NT2/D1 (cell line): ENCODE data around the gene GPD1.

Experiments
- DNase-seq: peaks from one replicate; pipeline ENCODE4 v3.0.0-alpha.2; 2011; ENCODE audit warnings: low read depth, low spot score
- H3K27me3 ChIP-seq: 2 replicates; pipeline ENCODE4 v1.6.0; 2011; ENCODE audit warnings: mild to moderate bottlenecking; ENCODE audit not compliant: insufficient read length, insufficient read depth
- H3K36me3 ChIP-seq: 2 replicates; pipeline ENCODE4 v1.6.1; 2011; ENCODE audit warnings: mild to moderate bottlenecking, low read length, mixed read lengths; ENCODE audit not compliant: insufficient read depth, insufficient read length
- H3K4me1 ChIP-seq: 2 replicates; pipeline ENCODE4 v1.5.1; 2011; ENCODE audit not compliant: insufficient read depth, insufficient read length
- H3K4me3 ChIP-seq: 2 replicates; pipeline ENCODE4 v1.5.1; 2011; ENCODE audit warnings: low read depth; ENCODE audit not compliant: insufficient read length
- H3K9ac ChIP-seq: 2 replicates; pipeline ENCODE4 v1.6.0; 2011; ENCODE audit warnings: low read depth; ENCODE audit not compliant: insufficient read length
- H3K9me3 ChIP-seq: 2 replicates; pipeline ENCODE4 v1.5.1; 2011; ENCODE audit warnings: mild to moderate bottlenecking, low read length; ENCODE audit not compliant: insufficient read depth
- SUZ12 ChIP-seq: IDR thresholded peaks from 2 replicates; pipeline ENCODE4 v1.6.1; 2011; ENCODE audit not compliant: insufficient read length, insufficient read depth; ENCODE audit errors: extremely low read depth
- YY1 ChIP-seq: IDR thresholded peaks from 2 replicates; pipeline ENCODE4 v1.6.1; 2011; ENCODE audit not compliant: insufficient read length, insufficient read depth
- ZNF274 ChIP-seq: IDR thresholded peaks from 2 replicates; pipeline ENCODE4 v1.6.1; 2011; ENCODE audit warnings: mild to moderate bottlenecking, low read depth, low read length

Gene GPD1

GRCh38 chr12:50088577-50089335, 15.1 kb upstream of the GPD1 start:
- H3K36me3 ChIP-seq: peaks cover 77% of the 10 kb centered on the region
- no peaks in the 10 kb centered on the region for H3K9me3 ChIP-seq
- no peaks in the 10 kb centered on the region for H3K4me1 ChIP-seq
- no peak overlapping the region for H3K4me3 ChIP-seq
- no peak overlapping the region for H3K9ac ChIP-seq
- no peaks in the 10 kb centered on the region for H3K27me3 ChIP-seq
- no peak for DNase-seq
- TF ChIP-seq ZNF274: no peak
- TF ChIP-seq YY1: no peak
- TF ChIP-seq SUZ12: no peak

DNA sequence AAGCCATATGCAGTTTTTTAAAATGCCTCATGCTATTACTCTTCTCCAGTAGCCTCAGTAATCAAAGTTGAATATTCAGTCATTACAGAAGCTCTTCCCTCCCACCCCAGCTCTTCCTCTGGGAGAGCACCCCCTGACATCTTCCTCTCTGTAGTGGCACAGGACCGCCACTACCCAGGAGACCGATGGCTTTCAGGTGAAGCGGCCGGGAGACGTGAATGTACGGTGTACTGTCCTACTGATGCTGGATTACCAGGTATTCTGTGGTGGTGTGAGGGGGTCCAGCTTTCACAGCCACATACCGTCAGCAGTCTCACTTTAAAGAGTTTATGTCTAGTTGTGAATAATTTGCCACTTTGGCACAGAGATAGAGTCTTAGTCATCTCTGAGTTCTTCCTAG, 14.1 kb upstream of the GPD1 start:
- H3K4me3 ChIP-seq: no peak overlapping the region
- H3K9ac ChIP-seq: no peak overlapping the region
- H3K27me3 ChIP-seq: no peaks in the 10 kb centered on the region
- H3K4me1 ChIP-seq: no peaks in the 10 kb centered on the region
- no peak for DNase-seq
- H3K36me3 ChIP-seq: peaks cover 87% of the 10 kb centered on the region
- H3K9me3 ChIP-seq: no peaks in the 10 kb centered on the region
- TF ChIP-seq YY1 (no peak), SUZ12 (no peak), ZNF274 (no peak)

- TF ChIP-seq ZNF274: no peak
- TF ChIP-seq SUZ12: no peak
- no peak for TF ChIP-seq YY1
- no peak for DNase-seq
- peaks cover 92% of the 10 kb centered on the region for H3K36me3 ChIP-seq
- H3K9me3 ChIP-seq: no peaks in the 10 kb centered on the region
- no peaks in the 10 kb centered on the region for H3K27me3 ChIP-seq
- no peak overlapping the region for H3K4me3 ChIP-seq
- H3K9ac ChIP-seq: no peak overlapping the region
- no peaks in the 10 kb centered on the region for H3K4me1 ChIP-seq
These were observed 13.4 kb upstream of the GPD1 start for GRCh38 chr12:50090391-50090790.

GRCh38 chr12:50097952-50098351, 5.9 kb upstream of the GPD1 start:
- Histone ChIP-seq H3K9me3 (no peaks in the 10 kb centered on the region), H3K4me1 (peaks cover 9% of the 10 kb centered on the region), H3K4me3 (no peak overlapping the region), H3K9ac (no peak overlapping the region), H3K36me3 (peaks cover 89% of the 10 kb centered on the region), H3K27me3 (no peaks in the 10 kb centered on the region)
- no peak for TF ChIP-seq SUZ12
- TF ChIP-seq ZNF274: no peak
- TF ChIP-seq YY1: no peak
- DNase-seq: no peak

DNA sequence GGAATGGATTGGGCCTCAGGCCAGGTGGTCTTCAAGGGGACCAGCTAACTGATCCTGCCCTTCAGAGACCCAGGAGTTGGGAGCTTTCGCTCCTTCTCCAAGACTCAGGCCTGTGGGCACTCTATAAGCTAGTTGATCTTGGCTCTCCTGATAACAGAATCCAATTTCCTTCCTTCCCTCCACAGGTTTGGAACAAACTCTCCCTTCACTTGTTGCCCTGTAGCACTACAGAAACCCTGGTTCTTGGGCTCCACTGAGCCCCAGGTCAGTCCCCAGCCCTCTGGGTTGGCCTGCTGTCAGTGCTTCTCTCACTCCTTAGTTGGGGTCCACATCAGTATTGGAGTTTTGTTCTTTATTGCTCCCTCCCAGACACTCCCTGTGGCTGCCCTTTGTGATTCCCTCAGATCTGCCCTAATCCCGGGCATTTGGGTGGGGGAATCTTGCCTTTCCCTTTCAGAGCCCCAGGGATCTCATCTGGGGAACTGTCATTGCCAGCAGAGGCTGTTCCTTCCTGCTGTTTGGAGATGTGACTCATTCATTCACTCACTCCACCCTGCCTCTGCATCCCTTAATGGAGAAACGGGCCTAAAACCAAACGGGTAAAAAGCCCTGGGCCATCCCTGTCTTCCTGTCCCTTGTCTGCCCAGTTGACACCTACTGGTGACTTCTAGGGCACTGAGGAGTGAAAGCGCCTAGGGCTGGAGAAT, 4.4 kb upstream of the GPD1 start:
- no peak for DNase-seq
- Histone ChIP-seq H3K36me3 (peaks cover 74% of the 10 kb centered on the region), H3K9ac (no peak overlapping the region)

GRCh38 chr12:50100561-50100960, 3.2 kb upstream of the GPD1 start:
- Histone ChIP-seq H3K9me3 (no peaks in the 10 kb centered on the region), H3K27me3 (no peaks in the 10 kb centered on the region), H3K4me3 (no peak overlapping the region), H3K4me1 (peaks cover 11% of the 10 kb centered on the region), H3K36me3 (peaks cover 65% of the 10 kb centered on the region), H3K9ac (no peak overlapping the region)
- no peak for DNase-seq
- TF ChIP-seq YY1: no peak
- TF ChIP-seq ZNF274: no peak
- TF ChIP-seq SUZ12: no peak

More for the DNA sequence above, 4.4 kb upstream of the GPD1 start:
- peaks cover 11% of the 10 kb centered on the region for H3K4me1 ChIP-seq
- no peaks in the 10 kb centered on the region for H3K27me3 ChIP-seq
- H3K4me3 ChIP-seq: no peak overlapping the region
- TF ChIP-seq ZNF274 (no peak), SUZ12 (no peak), YY1 (no peak)
- no peaks in the 10 kb centered on the region for H3K9me3 ChIP-seq

DNA sequence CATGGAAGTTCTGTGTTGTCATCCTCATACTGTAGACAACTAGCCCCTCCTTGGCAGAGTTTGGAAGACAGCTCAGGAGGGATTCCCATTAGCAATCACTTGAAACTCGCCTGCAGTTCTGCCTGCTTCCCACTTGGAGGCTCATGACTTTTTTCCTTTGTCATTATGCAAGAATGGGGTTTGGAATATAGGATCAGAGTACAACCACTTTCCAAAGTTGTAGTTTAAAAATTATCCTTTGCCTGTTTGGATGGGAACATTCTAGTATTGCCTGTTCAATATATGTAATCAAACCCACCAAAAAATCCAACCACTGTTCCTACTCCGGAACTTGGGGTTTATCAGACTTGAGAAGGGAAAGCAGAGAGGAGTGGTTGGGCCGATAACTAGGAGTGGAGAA, 2.1 kb upstream of the GPD1 start:
- TF ChIP-seq YY1: no peak
- DNase-seq: peak; percentile 70
- H3K27me3 ChIP-seq: no peaks in the 10 kb centered on the region

GRCh38 chr12:50102131-50102531, 1.7 kb upstream of the GPD1 start:
- H3K27me3 ChIP-seq: no peaks in the 10 kb centered on the region
- no peak for DNase-seq
- H3K9me3 ChIP-seq: no peaks in the 10 kb centered on the region
- TF ChIP-seq SUZ12 (no peak), YY1 (no peak), ZNF274 (no peak)
- no peak overlapping the region for H3K4me3 ChIP-seq
- peaks cover 9% of the 10 kb centered on the region for H3K4me1 ChIP-seq
- H3K36me3 ChIP-seq: peaks cover 49% of the 10 kb centered on the region
- H3K9ac ChIP-seq: no peak overlapping the region

More for the DNA sequence above, 2.1 kb upstream of the GPD1 start:
- peaks cover 54% of the 10 kb centered on the region for H3K36me3 ChIP-seq
- no peak overlapping the region for H3K4me3 ChIP-seq
- peaks cover 9% of the 10 kb centered on the region for H3K4me1 ChIP-seq
- H3K9ac ChIP-seq: no peak overlapping the region
- no peaks in the 10 kb centered on the region for H3K9me3 ChIP-seq
